Suppressor macrophage (primary cell): Measurements from ENCODE around the gene DNASE2B.
"Not testable (repeated sequence)": the region's sequence is repeated elsewhere in the genome, so short reads cannot be mapped to it uniquely, and the experiment has no call there.

Source experiments
- DNase-seq, 4 experiments: peaks; one replicate each; pipeline ENCODE4 v3.0.0-alpha.2; 2020 to 2022

DNASE2B gene

DNA sequence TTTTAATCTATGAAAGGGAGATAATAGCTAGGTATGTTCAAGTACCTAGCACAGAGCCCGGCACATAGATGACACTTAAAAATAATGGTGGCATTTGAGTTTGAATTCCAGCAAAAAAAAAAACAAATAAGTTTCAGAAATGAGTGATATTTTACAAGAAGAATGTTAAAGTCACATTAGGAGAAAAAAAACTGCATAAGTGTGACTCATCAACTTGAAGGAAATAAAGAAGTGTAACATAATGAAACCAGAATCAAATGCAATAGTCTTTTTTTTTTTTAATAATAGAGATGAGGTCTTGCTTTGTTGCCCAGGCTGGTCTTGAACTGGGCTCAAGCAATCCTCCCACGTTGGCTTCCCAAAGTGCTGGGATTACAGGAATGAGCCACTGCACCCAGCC, 17.1 kb downstream of the DNASE2B start:
- peak in 1 of 4 experiments; percentile 14 for DNase-seq

- DNase-seq: no peak
Measured at GRCh38 chr1:84422909-84423308, 24.6 kb downstream of the DNASE2B start.

- no peak for DNase-seq
Measured at GRCh38 chr1:84424513-84425149, 26.3 kb downstream of the DNASE2B start.

- peak; percentile 12 to 80 (median 50) for DNase-seq
Measured at GRCh38 chr1:84425150-84425896, 27.0 kb downstream of the DNASE2B start.

- DNase-seq: no peak
Measured at GRCh38 chr1:84426376-84426775, 28.1 kb downstream of the DNASE2B start.

DNA sequence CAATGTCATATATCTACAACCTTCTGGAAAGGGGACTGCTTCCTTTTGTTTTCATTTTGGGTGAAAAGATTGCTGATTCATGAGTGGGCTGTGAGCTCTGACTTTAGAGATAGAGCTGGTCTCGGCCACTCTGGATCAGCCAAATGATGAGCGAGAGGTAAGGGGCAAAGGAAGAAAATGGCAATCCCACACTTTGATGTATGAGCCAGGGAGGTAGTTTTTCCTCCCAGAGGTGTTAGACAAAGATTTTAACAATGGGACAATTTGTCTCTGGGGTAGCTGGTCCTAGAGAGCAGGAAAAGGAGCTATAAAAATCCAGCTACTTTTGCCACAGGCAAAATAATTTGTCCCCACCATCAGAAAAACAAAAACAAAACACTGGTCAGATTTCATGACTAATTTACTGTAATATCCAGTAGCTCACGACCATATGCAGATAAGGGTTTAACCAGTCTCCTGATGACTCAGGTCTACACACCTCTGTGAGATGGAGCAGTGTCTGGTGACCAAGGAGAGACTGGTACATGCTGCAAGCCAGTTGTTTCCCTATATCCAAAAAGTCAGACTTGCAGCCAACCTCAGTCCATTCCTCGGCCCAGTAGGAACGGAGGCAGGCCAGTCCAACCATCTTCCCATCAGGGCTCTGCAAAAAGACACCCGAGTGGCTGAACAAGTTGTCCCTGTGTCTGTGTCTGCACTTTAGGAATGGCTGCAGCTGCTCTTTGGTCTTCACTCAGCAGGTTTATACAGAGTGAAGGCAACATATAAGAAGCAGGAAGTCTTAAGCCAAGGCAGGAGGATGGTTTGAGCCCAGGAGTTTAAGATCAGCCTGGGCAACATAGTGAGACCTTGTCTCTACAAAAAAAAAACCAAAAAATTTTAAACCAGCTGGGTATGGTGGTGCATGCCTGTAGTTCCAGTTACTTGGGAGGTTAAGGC, 29.2 kb downstream of the DNASE2B start:
- no peak for DNase-seq

- DNase-seq: no peak
Measured at GRCh38 chr1:84428235-84428634, 30.0 kb downstream of the DNASE2B start.

- DNase-seq: no peak
Measured at GRCh38 chr1:84429231-84429630, 30.9 kb downstream of the DNASE2B start.

DNA sequence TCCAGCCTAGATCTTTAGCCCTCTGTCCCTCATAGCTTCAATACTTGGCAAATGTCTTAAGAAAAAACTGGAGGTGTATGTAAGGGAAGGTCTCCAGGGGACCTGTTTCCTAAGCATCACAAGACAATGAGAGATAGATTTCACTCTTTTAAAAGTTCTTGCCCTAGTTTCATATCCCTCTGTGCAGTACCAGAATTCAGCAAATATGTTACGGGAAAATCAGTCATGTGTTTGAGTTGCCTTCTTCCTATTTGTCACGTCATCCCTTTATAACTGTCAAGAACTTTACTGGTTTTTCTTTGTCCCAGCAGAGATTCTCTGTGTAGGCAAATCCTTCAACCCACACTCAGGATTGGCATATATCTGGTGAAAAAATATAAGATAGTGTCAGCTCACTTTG, 32.3 kb downstream of the DNASE2B start:
- peak; percentile 19 to 82 (median 47) for DNase-seq

DNA sequence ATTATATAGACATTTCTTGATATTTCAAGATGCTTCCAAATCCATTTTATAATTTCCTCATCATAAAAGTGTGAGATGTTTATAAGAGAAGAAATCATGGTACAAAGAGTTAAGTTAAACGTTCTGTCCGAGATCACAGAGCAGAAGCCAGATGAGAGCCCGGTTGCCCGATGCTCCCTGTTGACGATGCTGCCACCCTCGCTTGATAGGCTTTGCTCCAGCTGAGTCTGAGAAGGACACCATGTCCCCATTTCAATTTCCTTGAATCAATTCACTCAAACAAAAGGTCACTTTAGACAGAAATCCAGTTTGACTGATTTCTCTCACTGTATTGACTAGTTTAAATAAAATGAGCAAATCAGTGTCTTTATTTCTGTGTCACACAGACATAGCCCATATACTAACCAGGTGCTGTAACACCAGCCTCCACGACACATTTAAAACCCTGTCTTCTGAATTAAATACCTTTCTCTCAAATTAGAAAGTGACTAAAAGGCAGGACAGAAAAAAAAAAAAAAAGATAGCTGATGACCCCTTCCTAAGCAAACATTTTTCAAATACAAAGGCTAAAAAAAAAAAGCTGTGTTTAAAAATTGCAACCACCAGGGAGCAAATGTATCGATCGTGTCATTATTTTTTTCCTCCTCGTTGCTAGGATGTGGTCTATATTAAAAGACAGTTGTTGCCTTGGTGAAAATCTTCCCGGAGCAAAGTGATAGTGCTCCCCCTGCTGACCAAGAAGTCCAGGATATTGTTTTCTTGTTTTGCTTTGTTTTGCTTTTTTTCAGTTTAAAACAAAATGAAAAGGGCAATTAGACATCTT, 35.2 kb downstream of the DNASE2B start:
- peak; percentile 80 to 90 (median 82) for DNase-seq

DNA sequence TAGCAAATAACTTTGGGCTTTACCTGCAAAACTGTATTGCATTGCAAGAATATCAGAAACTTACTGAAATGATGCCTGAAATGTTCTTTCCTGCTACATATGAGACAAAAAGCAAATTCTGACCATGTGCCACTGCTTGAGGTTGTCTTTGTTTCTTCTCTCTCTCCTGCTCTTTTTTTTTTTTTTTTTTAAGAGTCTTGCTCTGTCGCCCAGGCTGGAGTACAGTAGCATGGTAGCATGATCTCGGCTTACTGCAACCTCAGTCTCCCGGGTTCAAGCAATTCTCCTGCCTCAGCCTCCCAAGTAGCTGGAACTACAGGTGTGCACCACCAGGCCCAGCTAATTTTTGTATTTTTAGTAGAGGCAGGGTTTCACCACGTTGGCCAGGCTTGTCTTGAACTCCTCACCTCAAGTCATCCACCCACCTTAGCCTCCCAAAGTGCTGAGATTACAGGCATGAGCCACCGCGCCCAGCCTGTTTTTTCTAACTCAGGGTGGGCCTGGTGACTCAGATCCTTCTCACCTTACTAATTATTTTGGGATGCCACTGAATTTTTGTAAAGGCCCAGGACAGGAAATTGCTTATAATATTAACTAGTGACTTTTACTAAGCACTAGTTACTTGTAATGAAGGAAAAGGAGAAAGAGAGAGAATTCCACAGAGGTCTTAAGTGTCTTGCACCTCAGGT, 35.9 kb downstream of the DNASE2B start:
- DNase-seq: no peak

DNA sequence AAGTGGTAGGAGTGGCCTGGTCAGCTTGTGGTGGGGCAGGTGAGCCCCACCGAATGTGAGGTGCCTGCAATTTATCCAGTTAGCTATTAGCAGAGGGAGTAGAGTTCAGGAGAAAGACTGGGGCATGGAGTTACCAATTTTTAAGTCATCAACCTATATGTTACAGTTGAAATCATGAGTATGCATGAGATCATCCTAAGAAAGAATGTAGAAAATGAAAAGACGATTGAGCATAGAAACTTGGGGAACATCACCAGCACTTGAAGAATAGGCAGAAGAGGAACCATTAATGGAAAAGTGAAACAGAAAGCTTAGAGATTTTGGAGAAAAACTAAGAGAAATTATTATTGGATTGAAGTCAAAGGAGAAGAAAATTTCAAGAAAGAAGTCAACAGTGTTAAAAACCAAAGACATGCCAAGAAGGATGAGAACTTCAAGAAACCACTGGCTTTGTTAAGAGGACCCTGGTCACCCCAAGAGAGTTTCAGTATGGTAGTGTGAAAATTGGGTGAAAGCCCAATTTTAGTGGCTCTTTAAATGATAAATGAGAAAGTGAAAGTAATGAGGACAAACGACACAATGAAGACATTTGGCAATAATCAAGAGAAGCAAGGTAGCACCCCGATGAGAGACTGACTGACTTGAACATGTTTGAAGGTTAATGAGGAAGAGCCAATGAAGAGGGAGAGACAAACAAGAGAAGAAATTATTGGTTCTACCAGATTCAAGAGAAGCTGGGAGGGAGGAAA, 36.7 kb downstream of the DNASE2B start:
- peak in 2 of 4 experiments; percentile 53 to 58 for DNase-seq

DNA sequence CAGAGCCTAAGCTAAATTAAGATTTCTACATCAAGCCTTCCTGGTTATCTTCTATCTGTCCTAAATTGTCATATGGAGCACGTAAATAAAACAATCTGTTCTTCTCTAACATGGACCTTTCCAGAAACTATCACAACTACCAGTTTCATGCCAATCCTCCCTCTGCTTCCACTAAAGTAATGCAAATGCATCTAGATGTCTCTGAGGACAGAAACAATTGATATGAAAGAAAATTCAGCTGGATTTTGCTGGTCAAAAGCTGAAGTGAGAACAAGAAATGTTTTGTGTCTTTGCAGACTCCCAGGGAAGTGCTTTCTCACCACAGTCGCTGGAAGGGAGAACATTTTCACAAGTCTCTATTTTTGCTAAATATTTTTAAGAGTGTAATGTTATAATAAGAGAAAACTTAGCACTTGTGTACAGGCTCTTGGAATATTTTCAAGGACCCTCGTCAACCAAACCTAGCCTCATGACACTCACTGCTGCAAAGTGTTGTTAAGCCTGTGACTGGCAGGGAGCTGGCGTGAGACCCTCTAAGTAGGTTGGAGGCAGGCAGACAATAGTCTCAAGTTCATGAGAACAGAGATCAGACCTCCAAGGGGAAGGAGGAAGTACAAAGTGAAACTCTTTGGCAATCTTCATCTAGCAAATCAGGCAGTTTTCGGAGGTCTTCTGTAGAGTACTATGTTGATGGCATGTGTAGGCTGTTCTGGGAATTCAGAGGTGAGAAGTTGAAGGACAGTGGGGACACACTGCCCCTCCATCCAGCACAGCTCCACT, 38.8 kb downstream of the DNASE2B start:
- peak; percentile 58 to 84 (median 74) for DNase-seq

DNA sequence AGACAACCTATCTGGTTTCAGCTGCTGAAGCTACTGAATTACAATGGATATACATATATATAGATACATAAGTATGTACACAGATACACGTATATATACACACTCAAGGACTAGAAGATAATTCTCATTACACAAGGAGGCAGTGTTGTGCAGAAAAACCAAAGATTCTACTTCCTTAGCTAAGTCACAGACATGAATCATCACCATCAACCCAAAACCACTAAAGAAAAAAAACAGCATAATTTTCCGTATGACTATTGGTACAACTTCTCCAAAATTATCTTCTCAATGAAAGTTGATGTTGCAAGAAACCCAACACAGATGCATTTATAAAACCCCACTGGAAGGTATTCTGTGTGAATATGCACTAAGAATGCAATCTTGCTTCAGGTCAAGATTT, 44.0 kb downstream of the DNASE2B start:
- peak; percentile 55 to 95 (median 88) for DNase-seq

DNA sequence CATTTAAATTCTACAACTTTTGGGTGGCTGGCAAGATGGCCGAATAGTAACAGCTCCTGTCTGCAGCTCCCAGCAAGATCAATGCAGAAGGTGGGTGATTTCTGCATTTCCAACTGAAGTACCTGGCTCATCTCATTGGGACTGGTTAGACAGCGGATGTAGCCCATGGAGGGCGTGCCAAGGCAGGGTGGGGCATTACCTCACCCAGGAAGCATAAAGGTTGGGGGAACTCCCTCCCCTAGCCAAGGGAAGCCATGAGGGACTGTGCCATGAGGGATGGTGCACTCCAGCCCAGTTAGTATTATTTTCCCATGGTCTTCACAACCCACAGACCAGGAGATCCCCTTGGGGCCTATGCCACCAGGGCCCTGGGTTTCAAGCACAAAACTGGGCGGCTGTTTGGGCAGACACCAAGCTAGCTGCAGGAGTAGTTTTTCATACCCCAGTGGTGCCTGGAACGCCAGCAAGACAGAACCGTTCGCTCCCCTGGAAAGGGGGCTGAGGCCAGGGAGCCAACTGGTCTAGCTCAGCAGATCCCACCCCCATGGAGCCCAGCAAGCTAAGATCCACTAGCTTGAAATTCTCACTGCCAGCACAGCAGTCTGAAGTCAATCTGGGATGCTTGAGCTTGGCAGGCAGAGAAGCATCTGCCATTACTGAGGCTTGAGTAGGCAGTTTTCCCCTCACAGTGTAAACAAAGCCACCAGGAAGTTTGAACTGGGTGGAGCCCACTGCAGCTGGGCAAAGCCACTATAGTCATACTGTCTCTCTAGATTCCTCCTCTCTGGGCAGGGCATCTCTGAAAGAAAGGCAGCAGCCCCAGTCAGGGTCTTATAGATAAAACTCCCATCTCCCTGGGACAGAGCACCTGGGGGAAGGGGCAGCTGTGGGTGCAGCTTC, 44.7 kb downstream of the DNASE2B start:
- not testable (repeated sequence) for DNase-seq

- DNase-seq: not testable (repeated sequence)
Measured at GRCh38 chr1:84448704-84449103, 50.4 kb downstream of the DNASE2B start.

DNA sequence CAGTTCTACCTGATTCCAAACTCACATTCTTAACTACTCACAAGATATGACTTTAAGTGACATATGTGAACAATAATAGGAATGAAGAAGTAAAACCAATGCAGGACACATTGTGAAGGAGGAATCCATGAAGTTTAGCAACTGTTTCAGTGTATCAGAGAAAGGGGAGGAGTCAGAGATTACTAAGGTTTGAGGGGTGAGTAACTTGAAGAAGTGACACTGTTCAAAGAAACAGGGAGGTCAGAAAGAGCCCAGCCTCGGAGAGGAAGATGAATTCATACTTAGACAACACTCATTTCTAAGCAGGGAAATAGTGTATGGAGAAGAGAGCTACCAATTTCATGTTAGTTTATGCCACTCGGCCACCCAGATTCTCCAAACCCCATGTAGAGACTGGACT, 52.6 kb downstream of the DNASE2B start:
- peak; percentile 57 to 81 (median 66) for DNase-seq

DNA sequence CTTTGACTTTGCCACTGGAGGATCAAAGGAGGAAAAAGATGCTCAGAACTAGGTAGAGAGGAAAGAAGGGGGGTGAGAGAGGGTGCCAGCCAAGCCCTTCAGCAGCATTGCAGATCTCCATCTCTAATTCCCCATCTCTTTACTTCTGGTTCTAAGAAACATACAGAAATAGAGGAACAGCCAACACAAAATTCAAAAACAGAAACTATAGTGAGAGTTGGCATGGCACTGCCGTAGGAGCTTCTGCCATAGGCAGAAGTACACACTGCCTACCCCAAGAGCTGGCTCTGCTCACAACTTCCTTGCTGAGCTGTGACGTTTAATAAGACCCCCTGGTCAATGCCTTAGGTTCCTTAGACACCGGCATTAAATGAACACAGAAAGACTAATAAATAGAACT, 54.2 kb downstream of the DNASE2B start:
- DNase-seq: peak in 2 of 4 experiments; percentile 26 to 28

DNA sequence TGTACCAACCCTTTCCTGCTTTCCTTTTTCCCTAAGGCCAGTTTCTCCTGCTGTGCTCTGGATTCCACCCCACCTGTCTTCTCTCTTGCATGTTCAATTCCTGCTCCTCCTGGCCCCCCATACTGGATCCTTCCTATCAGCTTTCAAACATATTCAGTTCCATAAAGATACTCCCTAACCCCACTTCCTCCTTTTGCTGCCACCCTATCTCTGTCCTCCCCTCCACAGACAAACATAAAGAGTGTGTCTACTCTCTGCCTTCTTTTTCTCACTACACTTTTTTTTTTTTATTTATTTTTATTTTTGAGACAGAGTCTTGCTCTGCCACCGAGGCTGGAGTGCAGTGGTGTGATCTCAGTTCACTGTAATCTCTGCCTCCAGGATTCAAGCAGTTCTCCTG, 63.8 kb downstream of the DNASE2B start:
- no peak for DNase-seq
